Mucosa of descending colon (tissue), 3 donors: ENCODE data around the gene MAP3K21. TPM values are rescaled to one million over a fixed set of nuclear protein-coding genes. Genes with fewer than 3 reads are reported as not detected.

Source experiments
- ATAC-seq: fragments of 200-7000 bp; cut with Tn5 transposase; one replicate; pipeline ENCODE4 v1.9.1; 2020; ENCODE audit warnings: mild to moderate bottlenecking, moderate library complexity
- DNase-seq, 3 donors: peaks; one replicate each; pipeline ENCODE4 v3.0.0-alpha.2; 2020
- H3K36me3 ChIP-seq: fragments of 200-600 bp; one replicate; pipeline ENCODE4 v1.8.0; 2021; ENCODE audit warnings: low read depth, mild to moderate bottlenecking
- H3K4me1 ChIP-seq: fragments of 200-600 bp; one replicate; pipeline ENCODE4 v1.8.0; 2021; ENCODE audit warnings: low read depth, mild to moderate bottlenecking
- H3K4me3 ChIP-seq: fragments of 200-600 bp; one replicate; pipeline ENCODE4 v1.8.0; 2021; ENCODE audit warnings: mild to moderate bottlenecking
- H3K9me3 ChIP-seq: fragments of 200-600 bp; one replicate; pipeline ENCODE4 v1.8.0; 2021; ENCODE audit warnings: mild to moderate bottlenecking
- CTCF ChIP-seq: fragments of 200-600 bp; IDR thresholded peaks from one replicate; pipeline ENCODE4 v1.8.0; 2022; ENCODE audit warnings: antibody characterized with exemption, mild to moderate bottlenecking
- intact Hi-C, 2 donors: fragments of 100-400 bp; cut with DNase I in 1 of 2; cut with micrococcal nuclease in 1 of 2; formaldehyde crosslinking; loops; one replicate each; pipeline versions ENCODE4 v1.11.0 to v1.11.1; 2022; cut with DNase I, micrococcal nuclease
- total RNA-seq, 3 donors: library from RNA; stranded (reverse); fragmentation: NEBNext Ultra II Directional in 2 of 3; extraction: Animal tissue kit (Norgen Biotek cat#: 25700) in 2 of 3; gene quantifications; one replicate each; pipeline versions ENCODE4 v1.2.1 to v1.2.4, GENCODE V29; 2021 to 2023
- donor health status: DM: no; HTN: no; CAD: no; lungs with moderate emphysema.
- donor health status: DM: no; HTN: no; CAD: no.
- donor health status: DM: no; HTN: yes; CAD: no.

Gene MAP3K21
- total RNA-seq, 3 donors from 2014 or later: 8.3 to 21.1 (median 12.6) TPM

- DNase-seq (no peak), ATAC-seq (no peak)
- Histone ChIP-seq H3K36me3 (no peaks in the 10 kb centered on the region), H3K4me1 (peaks cover 6% of the 10 kb centered on the region), H3K9me3 (no peaks in the 10 kb centered on the region), H3K4me3 (no peak overlapping the region)
- TF ChIP-seq CTCF: no peak
- intact Hi-C loops: no loop called here
These were observed 14.6 kb downstream of the MAP3K21 start for GRCh38 chr1:233342086-233342485.

GRCh38 chr1:233343262-233343661 lies 15.7 kb downstream of the MAP3K21 start:
- H3K4me3 ChIP-seq: no peak overlapping the region
- peak; percentile 99 for ATAC-seq
- DNase-seq: peak; percentile 51 to 63 (median 60)
- H3K36me3 ChIP-seq: no peaks in the 10 kb centered on the region
- peaks cover 4% of the 10 kb centered on the region for H3K4me1 ChIP-seq
- no peaks in the 10 kb centered on the region for H3K9me3 ChIP-seq
- TF ChIP-seq CTCF: no peak
- intact Hi-C loops: no loop called here

- ATAC-seq (no peak), DNase-seq (no peak)
- Histone ChIP-seq H3K9me3 (no peaks in the 10 kb centered on the region), H3K36me3 (no peaks in the 10 kb centered on the region), H3K4me3 (no peak overlapping the region), H3K4me1 (peaks cover 2% of the 10 kb centered on the region)
- TF ChIP-seq CTCF: no peak
- intact Hi-C loops: no loop called here
These were observed 19.8 kb downstream of the MAP3K21 start for GRCh38 chr1:233347338-233347737.

- H3K4me3 ChIP-seq: no peak overlapping the region
- H3K36me3 ChIP-seq: no peaks in the 10 kb centered on the region
- no peak for TF ChIP-seq CTCF
- ATAC-seq: no peak
- no peaks in the 10 kb centered on the region for H3K4me1 ChIP-seq
- no peaks in the 10 kb centered on the region for H3K9me3 ChIP-seq
- DNase-seq: no peak
- intact Hi-C loops: no loop called here
These were observed 21.6 kb downstream of the MAP3K21 start for GRCh38 chr1:233349137-233349536.

GRCh38 chr1:233354983-233355382 lies 27.5 kb downstream of the MAP3K21 start:
- Histone ChIP-seq H3K4me3 (no peak overlapping the region), H3K36me3 (no peaks in the 10 kb centered on the region), H3K9me3 (no peaks in the 10 kb centered on the region), H3K4me1 (no peaks in the 10 kb centered on the region)
- ATAC-seq: no peak
- DNase-seq: no peak
- TF ChIP-seq CTCF: no peak
- intact Hi-C loops: no loop called here
